ENCODE data around the gene XXYLT1.

The XXYLT1 gene

DNA sequence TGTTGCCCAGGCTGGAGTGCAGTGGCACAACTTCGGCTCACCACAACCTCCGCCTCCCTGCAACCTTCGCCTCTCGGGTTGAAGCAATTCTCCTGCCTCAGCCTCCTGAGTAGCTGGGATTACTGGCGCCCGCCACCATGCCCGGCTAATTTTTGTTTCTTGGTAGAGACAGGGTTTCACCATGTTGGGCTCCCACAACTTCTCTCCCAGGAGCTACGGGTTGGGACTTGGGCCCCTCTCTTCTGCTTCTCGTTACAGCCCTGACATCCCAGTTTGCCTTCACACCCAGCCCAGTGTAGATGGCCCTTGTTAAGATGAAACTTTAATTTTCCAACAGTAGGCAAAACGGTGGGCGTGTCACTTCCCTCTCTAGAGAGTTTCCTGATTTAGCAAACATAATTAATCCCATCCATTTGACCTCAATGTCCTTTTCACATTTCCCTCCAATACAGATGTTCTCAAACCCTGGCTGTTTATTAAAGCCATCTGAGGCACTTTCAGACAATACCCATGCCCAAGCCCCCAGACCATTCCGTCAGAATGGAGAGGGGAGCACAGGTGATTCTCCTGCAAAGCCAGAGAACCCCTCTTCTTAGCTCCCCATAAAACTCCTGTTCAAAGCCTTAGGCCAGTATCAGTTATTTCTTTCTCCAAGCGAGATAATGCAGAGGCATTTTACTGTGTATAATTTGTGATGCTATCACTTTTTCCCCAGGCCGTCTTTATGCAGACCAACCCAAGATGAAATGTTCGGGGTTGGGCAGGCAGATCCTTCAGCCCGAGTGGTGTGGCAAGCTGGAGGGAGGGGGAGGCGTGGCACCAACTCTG lies 245.7 kb downstream of the XXYLT1 start:
- Mint-ChIP-seq H3K4me3 (no peak overlapping the region), H3K36me3 (ENCODE audit: low read depth) (no peaks in the 10 kb centered on the region), H3K4me1 (ENCODE audit: low read depth) (no peaks in the 10 kb centered on the region), H3K27ac (no peak overlapping the region), H3K27me3 (ENCODE audit: low read depth) (peaks cover 4% of the 10 kb centered on the region), H3K9me3 (no peaks in the 10 kb centered on the region)

DNA sequence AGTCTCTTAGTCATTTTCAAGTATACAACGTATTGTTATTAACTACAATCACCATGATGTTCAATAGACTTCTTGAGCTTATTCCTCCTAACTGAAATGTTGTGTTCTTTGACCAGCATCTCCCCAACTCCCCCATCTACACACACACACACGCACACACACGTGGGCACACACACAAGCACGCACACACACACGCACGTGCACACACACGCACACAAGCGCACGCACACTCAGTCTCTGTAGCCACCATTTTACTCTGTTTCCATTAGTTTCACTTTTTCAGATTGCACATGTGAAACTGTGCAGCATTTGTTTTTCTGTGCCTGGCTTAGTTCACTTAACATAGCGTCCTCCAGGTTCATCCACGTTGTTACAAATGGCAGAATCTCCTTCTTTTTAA lies 247.0 kb downstream of the XXYLT1 start:
- H3K27ac Mint-ChIP-seq = no peak overlapping the region
- no peaks in the 10 kb centered on the region for H3K36me3 Mint-ChIP-seq (ENCODE audit: low read depth)
- H3K4me1 Mint-ChIP-seq (ENCODE audit: low read depth) = no peaks in the 10 kb centered on the region
- no peak overlapping the region for H3K4me3 Mint-ChIP-seq
- H3K9me3 Mint-ChIP-seq = no peaks in the 10 kb centered on the region
- peaks cover 11% of the 10 kb centered on the region for H3K27me3 Mint-ChIP-seq (ENCODE audit: low read depth)

DNA sequence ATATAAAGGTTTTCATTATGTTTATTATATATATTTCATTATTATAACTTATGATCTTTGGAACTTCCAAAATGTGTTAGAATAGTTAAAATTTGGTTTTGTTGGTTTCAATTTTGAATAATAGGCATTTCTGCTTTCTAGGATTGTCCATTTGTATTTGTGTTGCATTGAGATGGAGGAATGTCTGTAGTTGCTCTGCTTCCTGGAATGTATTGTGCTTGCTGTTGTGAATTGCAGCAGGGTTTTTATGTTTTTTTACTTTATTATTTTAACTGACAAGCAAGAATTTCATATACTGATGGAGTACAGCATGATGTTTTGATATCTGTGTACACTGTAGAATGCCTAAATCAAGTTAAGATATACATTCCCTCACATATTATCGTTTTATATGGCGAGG lies 247.4 kb downstream of the XXYLT1 start:
- H3K4me1 Mint-ChIP-seq (ENCODE audit: low read depth) = no peaks in the 10 kb centered on the region
- H3K9me3 Mint-ChIP-seq = no peaks in the 10 kb centered on the region
- no peak overlapping the region for H3K27ac Mint-ChIP-seq
- H3K36me3 Mint-ChIP-seq (ENCODE audit: low read depth) = no peaks in the 10 kb centered on the region
- no peak overlapping the region for H3K4me3 Mint-ChIP-seq
- peaks cover 11% of the 10 kb centered on the region for H3K27me3 Mint-ChIP-seq (ENCODE audit: low read depth)

DNA sequence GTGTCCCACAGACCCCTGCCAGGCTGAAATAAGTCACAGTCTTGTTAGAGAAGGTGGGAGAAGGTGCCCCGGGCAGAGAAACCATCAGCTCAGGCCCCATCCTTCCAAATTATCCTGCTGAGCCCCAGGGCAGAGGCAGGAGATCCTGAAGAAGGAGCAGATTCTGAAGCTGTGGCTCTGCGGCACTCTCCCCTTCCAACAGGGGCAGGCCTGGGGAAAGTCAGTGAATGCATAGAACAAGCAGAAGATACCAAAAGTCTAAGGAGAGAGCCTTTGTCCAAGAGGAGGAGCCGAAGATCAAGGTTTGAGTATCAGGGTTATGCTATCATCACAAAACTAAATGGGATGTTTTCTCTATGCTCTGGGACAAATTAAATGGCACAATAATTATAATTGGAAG lies 249.3 kb downstream of the XXYLT1 start:
- Mint-ChIP-seq H3K9me3 (no peaks in the 10 kb centered on the region), H3K36me3 (ENCODE audit: low read depth) (no peaks in the 10 kb centered on the region), H3K4me1 (ENCODE audit: low read depth) (no peaks in the 10 kb centered on the region), H3K27me3 (ENCODE audit: low read depth) (peaks cover 21% of the 10 kb centered on the region), H3K27ac (no peak overlapping the region), H3K4me3 (no peak overlapping the region)

DNA sequence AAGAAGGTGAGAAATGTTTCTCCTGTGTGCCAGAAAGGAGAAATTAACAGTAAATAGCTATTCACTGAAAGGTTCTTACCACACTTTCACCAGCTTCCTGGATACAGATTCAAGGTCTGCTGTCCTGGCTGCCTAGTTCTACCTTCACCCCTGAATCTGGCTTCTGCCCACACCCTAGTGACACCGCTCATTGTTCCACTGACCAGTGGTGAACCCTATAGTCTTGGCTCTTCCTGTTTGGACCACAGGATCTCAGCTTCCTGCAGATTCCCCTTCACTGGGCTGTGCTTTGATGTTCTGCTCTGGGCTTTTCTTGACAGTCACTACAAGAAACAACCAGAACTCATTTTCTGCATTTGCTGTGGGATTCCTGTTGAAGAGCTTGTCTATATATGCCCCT lies 250.0 kb downstream of the XXYLT1 start:
- Mint-ChIP-seq H3K27me3 (ENCODE audit: low read depth) (peaks cover 21% of the 10 kb centered on the region), H3K4me1 (ENCODE audit: low read depth) (no peaks in the 10 kb centered on the region), H3K27ac (no peak overlapping the region), H3K36me3 (ENCODE audit: low read depth) (no peaks in the 10 kb centered on the region), H3K9me3 (no peaks in the 10 kb centered on the region), H3K4me3 (no peak overlapping the region)

DNA sequence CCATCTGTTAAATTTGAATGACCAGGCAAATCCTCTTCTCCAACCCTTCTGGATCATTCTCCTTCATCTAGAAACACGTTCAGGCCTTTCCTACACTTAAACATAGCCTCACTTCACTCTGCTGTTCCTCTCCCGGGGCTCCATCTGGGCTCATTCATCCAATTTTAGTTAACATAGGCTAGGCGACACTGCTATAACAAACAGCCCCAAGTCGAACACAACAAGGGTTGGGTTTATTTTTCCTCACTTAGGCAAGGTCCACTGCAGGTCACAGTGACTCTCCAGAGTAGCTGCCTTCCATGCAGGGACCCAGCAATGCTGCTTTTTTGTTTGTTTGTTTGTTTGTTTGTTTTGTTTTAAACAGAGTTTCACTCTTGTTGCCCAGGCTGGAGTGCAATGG lies 250.8 kb downstream of the XXYLT1 start:
- H3K4me1 Mint-ChIP-seq (ENCODE audit: low read depth) = no peaks in the 10 kb centered on the region
- H3K27me3 Mint-ChIP-seq (ENCODE audit: low read depth) = peaks cover 21% of the 10 kb centered on the region
- no peaks in the 10 kb centered on the region for H3K36me3 Mint-ChIP-seq (ENCODE audit: low read depth)
- no peak overlapping the region for H3K4me3 Mint-ChIP-seq
- H3K9me3 Mint-ChIP-seq = no peaks in the 10 kb centered on the region
- no peak overlapping the region for H3K27ac Mint-ChIP-seq

DNA sequence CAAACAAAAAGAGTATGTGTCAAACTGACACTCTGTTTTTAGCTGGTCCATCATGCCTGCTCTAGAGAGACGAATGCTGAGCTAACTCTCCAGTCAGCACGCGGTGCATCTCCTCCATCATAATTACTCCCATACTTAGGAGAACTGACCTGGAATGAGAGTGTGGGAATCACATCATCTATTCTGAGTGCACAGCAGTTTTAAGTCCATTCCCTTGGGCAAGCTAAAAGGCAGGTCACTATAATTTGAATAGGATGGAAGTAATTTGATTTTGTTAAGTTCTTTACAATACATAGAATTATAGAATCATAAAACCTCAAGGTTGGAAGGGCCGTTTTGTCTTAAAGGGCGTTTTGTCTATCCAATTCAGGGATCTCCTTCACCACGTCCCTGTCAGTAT lies 251.6 kb downstream of the XXYLT1 start:
- peaks cover 21% of the 10 kb centered on the region for H3K27me3 Mint-ChIP-seq (ENCODE audit: low read depth)
- H3K9me3 Mint-ChIP-seq = no peaks in the 10 kb centered on the region
- H3K4me3 Mint-ChIP-seq = no peak overlapping the region
- peaks cover 2% of the 10 kb centered on the region for H3K4me1 Mint-ChIP-seq (ENCODE audit: low read depth)
- no peak overlapping the region for H3K27ac Mint-ChIP-seq
- H3K36me3 Mint-ChIP-seq (ENCODE audit: low read depth) = no peaks in the 10 kb centered on the region

Measured in T-helper 1 cell treated with Interleukin-12 subunit alpha and Interleukin-12 subunit beta and Interleukin-4 antibody, amounts not matched to agents 30 μg/mL and 1 μg/mL, for 36 hours (primary cell).